ENCODE data around the gene PASD1.

The PASD1 gene

DNA sequence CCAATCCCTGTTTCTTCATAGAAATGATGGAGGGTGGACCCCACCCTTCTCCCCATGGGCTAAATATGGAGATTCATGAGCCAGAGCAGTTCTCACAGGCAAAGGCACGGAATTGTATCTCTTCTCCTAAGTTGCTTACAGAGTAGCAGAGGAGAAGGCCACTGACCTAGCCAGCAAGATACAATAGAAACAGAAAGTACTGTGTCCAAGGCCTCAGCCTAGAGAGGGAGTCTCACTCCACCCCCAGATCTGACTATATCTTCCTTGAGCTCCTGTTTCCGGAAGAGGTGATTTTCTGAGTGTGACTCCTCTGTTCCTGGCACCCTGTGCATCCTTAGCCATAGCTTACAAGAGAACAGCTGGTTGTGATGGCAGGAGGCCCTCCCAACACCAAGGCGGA, 152.3 kb downstream of the PASD1 start, which contains the start of gene FATE1:
Gene FATE1 (plus strand): TSS at position 284 of the 400 bp plus-strand sequence. CDS start 85 bp downstream, at position 369.
- no peaks in the 10 kb centered on the region for H3K27me3 ChIP-seq (ENCODE audit: insufficient read depth, low read length)

DNA sequence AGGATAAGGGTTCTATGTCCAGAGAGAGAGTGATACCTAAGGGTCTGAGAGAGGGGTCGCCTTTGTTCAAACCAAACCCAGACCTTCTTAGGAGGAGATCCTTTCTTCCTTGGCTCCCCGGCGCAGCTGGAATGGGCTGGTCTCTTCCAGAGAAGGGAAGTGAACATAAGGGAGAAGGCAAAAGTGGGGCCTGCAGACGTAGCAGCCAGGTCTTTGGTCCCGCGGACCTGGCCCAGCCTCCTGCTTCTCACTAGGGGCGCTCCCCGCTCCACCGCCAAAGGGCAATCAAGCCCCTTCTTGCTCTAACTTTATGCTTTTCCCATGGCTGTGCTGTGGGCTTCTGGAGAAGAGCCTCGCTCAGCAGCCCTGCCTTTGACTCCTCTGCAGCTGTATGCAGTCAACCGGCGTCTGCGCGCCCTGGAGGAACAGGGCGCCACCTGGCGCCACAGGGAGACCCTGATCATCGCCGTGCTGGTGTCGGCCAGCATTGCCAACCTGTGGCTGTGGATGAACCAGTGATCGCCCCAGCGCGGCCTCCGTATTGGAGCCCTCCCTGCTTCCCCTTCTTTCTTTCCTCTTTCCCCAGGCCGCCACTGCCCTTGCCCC, 158.9 kb downstream of the PASD1 start:
- 54% methylated on average over 23 of the region's 24 CpGs for WGBS
- Histone ChIP-seq H3K4me3 (ENCODE audit: low read length) (no peak overlapping the region), H3K36me3 (ENCODE audit: insufficient read depth, low read length) (no peaks in the 10 kb centered on the region), H3K9me3 (ENCODE audit: insufficient read depth, low read depth, low read length) (no peaks in the 10 kb centered on the region), H3K27me3 (ENCODE audit: insufficient read depth, low read length) (peaks cover 3% of the 10 kb centered on the region; the same call in 1 of the 2 replicates), H3K4me1 (ENCODE audit: insufficient read depth, low read length) (0 out of 2 replicates have a peak, but pooled peaks cover 6% of the 10 kb centered on the region), H3K9ac (ENCODE audit: low read depth, low read length) (no peak overlapping the region), H3K27ac (ENCODE audit: low read depth, low read length) (no peak overlapping the region)

More for the DNA sequence above, 152.3 kb downstream of the PASD1 start, which contains the start of gene FATE1:
- H3K36me3 ChIP-seq (ENCODE audit: insufficient read depth, low read length), result no peaks in the 10 kb centered on the region
- H3K9me3 ChIP-seq (ENCODE audit: insufficient read depth, low read depth, low read length), result no peaks in the 10 kb centered on the region
- no peak within 1 kb of the TSS for H3K9ac ChIP-seq (ENCODE audit: low read depth, low read length)
- H3K4me3 ChIP-seq (ENCODE audit: low read length), result no peak within 1 kb of the TSS
- H3K27ac ChIP-seq (ENCODE audit: low read depth, low read length), result no peak within 1 kb of the TSS
- WGBS, result 100% methylated on average over 3 of the region's 3 CpGs
- 0 out of 2 replicates have a peak, but pooled peaks cover 4% of the 10 kb centered on the region for H3K4me1 ChIP-seq (ENCODE audit: insufficient read depth, low read length)

DNA sequence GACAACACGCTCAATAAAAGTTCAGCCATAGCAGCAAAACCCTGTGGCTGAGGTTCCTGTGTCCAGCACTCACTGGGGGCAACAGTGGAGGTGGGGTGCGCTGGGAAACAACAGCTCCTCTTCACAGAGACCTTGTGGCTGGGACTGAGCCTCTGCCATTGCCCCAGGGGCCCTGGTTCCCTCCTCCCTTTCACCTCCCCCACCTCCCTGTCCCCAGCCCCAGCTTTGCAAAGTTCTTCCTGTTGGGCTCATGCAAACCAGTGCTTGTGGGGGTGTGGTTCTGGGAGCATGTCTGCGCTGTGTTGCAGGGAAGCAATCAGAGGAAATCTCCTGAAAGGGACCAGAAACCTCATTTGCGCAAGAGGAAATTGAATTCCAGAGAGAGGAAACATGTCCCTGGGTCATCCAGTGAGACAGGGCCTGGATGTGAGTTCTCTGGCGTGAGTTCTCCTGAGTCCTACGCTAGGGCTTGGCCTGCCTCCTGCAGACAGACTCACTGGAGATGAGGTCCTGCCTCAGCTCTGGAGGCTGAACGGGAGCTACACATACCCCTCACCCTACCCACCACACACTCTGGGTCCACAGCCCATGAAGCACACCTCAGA, 159.8 kb downstream of the PASD1 start:
- 0 out of 2 replicates have a peak, but pooled peaks cover 6% of the 10 kb centered on the region for H3K4me1 ChIP-seq (ENCODE audit: insufficient read depth, low read length)
- no peak overlapping the region for H3K4me3 ChIP-seq (ENCODE audit: low read length)
- WGBS, result 91% methylated on average over 7 of the region's 7 CpGs
- no peaks in the 10 kb centered on the region for H3K9me3 ChIP-seq (ENCODE audit: insufficient read depth, low read depth, low read length)
- peaks cover 3% of the 10 kb centered on the region; the same call in 1 of the 2 replicates for H3K27me3 ChIP-seq (ENCODE audit: insufficient read depth, low read length)
- H3K36me3 ChIP-seq (ENCODE audit: insufficient read depth, low read length), result no peaks in the 10 kb centered on the region
- no peak overlapping the region for H3K9ac ChIP-seq (ENCODE audit: low read depth, low read length)
- no peak overlapping the region for H3K27ac ChIP-seq (ENCODE audit: low read depth, low read length)

DNA sequence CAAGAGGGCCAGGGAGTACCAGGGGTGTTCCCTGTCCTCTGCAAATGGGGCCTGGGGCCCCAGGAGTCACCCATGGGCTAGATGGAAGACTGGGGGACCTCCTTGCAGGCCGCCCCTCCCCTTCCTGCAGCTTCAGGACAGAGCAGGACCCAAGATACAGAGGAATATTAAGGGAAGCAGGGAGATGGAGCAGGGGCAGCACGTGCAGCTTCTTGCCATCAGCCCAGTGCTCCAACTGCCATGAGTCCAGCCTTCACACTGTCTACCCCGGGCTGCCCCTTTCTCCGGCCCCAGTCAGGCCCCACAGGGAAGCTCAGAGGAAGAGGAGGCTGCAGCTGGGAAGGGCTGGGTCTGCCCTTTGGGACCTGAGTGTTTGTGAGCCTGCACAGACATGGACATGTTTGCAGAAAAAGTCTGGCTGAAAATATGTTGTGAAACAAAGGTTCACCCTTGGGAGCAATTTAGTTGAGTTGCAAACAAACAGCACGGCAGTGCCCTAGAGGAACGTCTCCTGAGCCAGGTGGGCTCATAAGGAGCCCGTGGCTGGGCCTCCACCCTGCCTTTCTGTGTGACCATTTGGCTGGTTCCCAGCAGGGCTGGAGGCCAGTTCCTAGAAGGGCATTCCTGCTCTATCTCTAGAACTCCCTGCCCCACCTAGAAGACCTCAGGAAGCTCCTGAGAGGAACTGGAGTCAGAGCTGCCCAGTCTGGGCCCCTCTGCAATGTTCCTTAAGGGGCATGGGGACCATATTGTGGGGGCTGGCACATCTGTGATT, 161.3 kb downstream of the PASD1 start:
- no peak overlapping the region for H3K27ac ChIP-seq (ENCODE audit: low read depth, low read length)
- 0 out of 2 replicates have a peak, but pooled peaks cover 6% of the 10 kb centered on the region for H3K4me1 ChIP-seq (ENCODE audit: insufficient read depth, low read length)
- peaks cover 3% of the 10 kb centered on the region; the same call in 1 of the 2 replicates for H3K27me3 ChIP-seq (ENCODE audit: insufficient read depth, low read length)
- H3K4me3 ChIP-seq (ENCODE audit: low read length), result no peak overlapping the region
- no peaks in the 10 kb centered on the region for H3K9me3 ChIP-seq (ENCODE audit: insufficient read depth, low read depth, low read length)
- 92% methylated on average over 6 of the region's 7 CpGs for WGBS
- H3K9ac ChIP-seq (ENCODE audit: low read depth, low read length), result no peak overlapping the region
- H3K36me3 ChIP-seq (ENCODE audit: insufficient read depth, low read length), result no peaks in the 10 kb centered on the region

DNA sequence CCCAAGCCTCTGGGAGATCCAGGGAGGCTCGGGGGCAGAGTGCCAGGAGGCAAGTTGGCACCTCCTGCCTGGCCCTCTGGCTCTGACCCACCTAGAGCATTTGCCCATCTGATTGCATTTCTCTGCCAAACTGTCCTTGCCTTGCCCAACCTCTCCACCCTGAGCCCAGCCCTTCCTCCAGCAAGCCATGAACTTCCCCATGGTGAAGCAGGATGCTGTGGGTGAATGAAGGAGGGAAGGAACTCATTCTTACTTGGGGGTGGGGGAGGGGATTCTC, 161.8 kb downstream of the PASD1 start:
- no peak overlapping the region for H3K9ac ChIP-seq (ENCODE audit: low read depth, low read length)
- H3K27ac ChIP-seq (ENCODE audit: low read depth, low read length), result no peak overlapping the region
- WGBS, result 95% methylated on average over 1 of the region's 1 CpG
- no peak overlapping the region for H3K4me3 ChIP-seq (ENCODE audit: low read length)
- H3K9me3 ChIP-seq (ENCODE audit: insufficient read depth, low read depth, low read length), result no peaks in the 10 kb centered on the region
- H3K4me1 ChIP-seq (ENCODE audit: insufficient read depth, low read length), result 0 out of 2 replicates have a peak, but pooled peaks cover 6% of the 10 kb centered on the region
- peaks cover 3% of the 10 kb centered on the region; the same call in 1 of the 2 replicates for H3K27me3 ChIP-seq (ENCODE audit: insufficient read depth, low read length)
- H3K36me3 ChIP-seq (ENCODE audit: insufficient read depth, low read length), result no peaks in the 10 kb centered on the region
